GM12892 (cell line): ENCODE measurements around the gene ZRANB3.

Experiments
- POLR2A ChIP-seq: IDR thresholded peaks from 2 replicates; pipeline ENCODE4 v1.6.1; 2011; ENCODE audit warnings: low read depth, low read length, control low read depth
- POLR2AphosphoS5 ChIP-seq: IDR thresholded peaks from 2 replicates; pipeline ENCODE4 v1.6.1; 2011; ENCODE audit warnings: low read depth, low read length, control low read depth

DNA sequence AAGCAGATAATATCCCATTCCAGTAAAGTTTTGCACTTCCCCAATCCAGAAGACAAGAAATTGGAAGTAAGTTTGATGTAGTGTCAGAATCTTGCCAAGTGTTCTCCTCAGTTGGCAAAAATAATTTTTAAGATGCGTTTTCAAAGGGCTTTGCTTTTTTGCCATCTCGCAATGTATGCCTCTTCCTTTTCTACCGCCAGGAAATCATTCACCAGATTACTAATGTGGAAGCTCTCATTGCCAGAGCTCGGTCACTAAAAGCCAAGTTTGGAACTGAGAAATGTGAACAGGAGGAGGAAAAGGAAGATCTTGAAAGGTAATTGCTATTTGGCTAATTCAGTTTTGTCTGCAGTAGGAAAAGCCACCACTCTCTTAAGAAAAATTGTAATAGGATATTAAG is 368.2 kb downstream of the ZRANB3 start:
- no peak for TF ChIP-seq POLR2A
- no peak for TF ChIP-seq POLR2AphosphoS5
